ENCODE measurements around the gene RGCC.

RGCC gene

GRCh38 chr13:41520016-41520659 is 62.8 kb downstream of the RGCC start:
- H3K4me3 ChIP-seq (ENCODE audit: low read depth in 1 of 2, low read length in 1 of 2) = no peak overlapping the region
- no peaks in the 10 kb centered on the region for H3K27me3 ChIP-seq
- H3K9me3 ChIP-seq = no peaks in the 10 kb centered on the region
- H3K27ac ChIP-seq = no peak overlapping the region
- peaks cover 5 to 6% of the 10 kb centered on the region in 2 experiments for H3K4me1 ChIP-seq (ENCODE audit: control insufficient read depth in 1 of 2, insufficient read depth in 1 of 2, low read depth in 1 of 2, low read length in 1 of 2)
- TF ChIP-seq CTCF (IDR thresholded peaks at IDR 0.05) = no peak
- H3K36me3 ChIP-seq = no peaks in the 10 kb centered on the region
